ENCODE results near the gene SEMA5B.

The SEMA5B gene

DNA sequence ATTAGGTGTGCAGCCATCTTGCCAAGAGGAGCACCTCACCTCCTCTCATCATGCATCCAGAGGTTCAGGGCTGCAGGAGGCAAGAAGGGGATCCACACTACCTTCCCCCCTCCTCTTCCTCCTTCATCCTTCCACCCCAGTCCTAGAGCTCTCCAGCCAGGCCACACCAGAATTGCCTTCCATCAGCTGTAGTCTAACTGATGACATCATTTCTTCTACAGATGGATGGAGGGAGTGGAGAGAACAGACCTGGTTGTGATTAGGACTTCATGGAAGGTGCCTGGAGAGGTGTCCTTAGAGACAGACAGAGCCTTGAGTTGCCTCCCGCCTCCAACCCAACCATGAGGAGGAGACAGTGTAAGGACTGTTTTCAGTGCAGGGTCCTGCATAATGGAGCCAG lies 14.9 kb downstream of the SEMA5B start:
- Histone ChIP-seq H3K27me3 (ENCODE audit: insufficient read depth, low read depth) (no peaks in the 10 kb centered on the region), H3K9ac (no peak overlapping the region), H2AFZ (ENCODE audit: low read depth) (no peak overlapping the region), H3K4me2 (no peak overlapping the region), H3K4me3 (IDR thresholded peaks at IDR 0.05; ENCODE audit: insufficient read depth, low read depth, low read length) (no peak overlapping the region), H3K79me2 (ENCODE audit: insufficient read depth, low read depth) (no peaks in the 10 kb centered on the region), H3K27ac (no peak overlapping the region), H4K20me1 (ENCODE audit: insufficient read depth) (no peaks in the 10 kb centered on the region), H3K4me1 (ENCODE audit: low read depth, poor library complexity, severe bottlenecking) (no peaks in the 10 kb centered on the region), H3K36me3 (ENCODE audit: insufficient read depth) (no peaks in the 10 kb centered on the region)
- no peak for TF ChIP-seq CTCF (conservative IDR thresholded peaks at IDR 0.05; ENCODE audit: low read depth, low read length)

DNA sequence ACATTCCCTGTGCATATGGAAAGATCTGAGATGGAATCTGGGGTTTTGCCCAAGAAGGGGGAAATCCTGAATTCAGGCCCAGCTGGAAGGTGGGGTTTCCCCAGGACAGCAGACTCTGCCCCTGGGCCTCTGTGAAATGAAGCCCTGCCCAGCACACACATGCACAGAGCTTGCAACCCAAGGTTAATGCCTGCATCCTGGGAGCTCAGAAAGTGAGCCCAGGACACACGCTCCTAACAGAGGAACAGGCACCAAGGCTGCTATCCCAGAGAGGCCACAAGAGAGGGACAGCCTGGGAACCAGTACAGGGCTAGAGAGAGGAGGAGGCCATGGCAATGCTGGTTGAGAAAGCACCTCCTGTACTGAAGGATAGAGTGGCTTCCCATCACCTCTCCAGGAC lies 16.1 kb downstream of the SEMA5B start:
- H3K4me2 ChIP-seq, result no peak overlapping the region
- H3K27ac ChIP-seq, result no peak overlapping the region
- no peaks in the 10 kb centered on the region for H3K27me3 ChIP-seq (ENCODE audit: insufficient read depth, low read depth)
- H3K79me2 ChIP-seq (ENCODE audit: insufficient read depth, low read depth), result no peaks in the 10 kb centered on the region
- H3K4me1 ChIP-seq (ENCODE audit: low read depth, poor library complexity, severe bottlenecking), result no peaks in the 10 kb centered on the region
- no peak for TF ChIP-seq CTCF (conservative IDR thresholded peaks at IDR 0.05; ENCODE audit: low read depth, low read length)
- no peak overlapping the region for H2AFZ ChIP-seq (ENCODE audit: low read depth)
- H3K4me3 ChIP-seq (IDR thresholded peaks at IDR 0.05; ENCODE audit: insufficient read depth, low read depth, low read length), result no peak overlapping the region
- H3K36me3 ChIP-seq (ENCODE audit: insufficient read depth), result no peaks in the 10 kb centered on the region
- H3K9ac ChIP-seq, result no peak overlapping the region
- H4K20me1 ChIP-seq (ENCODE audit: insufficient read depth), result no peaks in the 10 kb centered on the region

- H4K20me1 ChIP-seq (ENCODE audit: insufficient read depth), result no peaks in the 10 kb centered on the region
- no peak for TF ChIP-seq CTCF (conservative IDR thresholded peaks at IDR 0.05; ENCODE audit: low read depth, low read length)
- H3K27me3 ChIP-seq (ENCODE audit: insufficient read depth, low read depth), result no peaks in the 10 kb centered on the region
- no peak overlapping the region for H3K27ac ChIP-seq
- H3K9ac ChIP-seq, result no peak overlapping the region
- no peak overlapping the region for H3K4me2 ChIP-seq
- no peak overlapping the region for H2AFZ ChIP-seq (ENCODE audit: low read depth)
- no peak overlapping the region for H3K4me3 ChIP-seq (IDR thresholded peaks at IDR 0.05; ENCODE audit: insufficient read depth, low read depth, low read length)
- H3K4me1 ChIP-seq (ENCODE audit: low read depth, poor library complexity, severe bottlenecking), result no peaks in the 10 kb centered on the region
- no peaks in the 10 kb centered on the region for H3K36me3 ChIP-seq (ENCODE audit: insufficient read depth)
- H3K79me2 ChIP-seq (ENCODE audit: insufficient read depth, low read depth), result no peaks in the 10 kb centered on the region
These were observed 18.7 kb downstream of the SEMA5B start for GRCh38 chr3:123008840-123009239.

DNA sequence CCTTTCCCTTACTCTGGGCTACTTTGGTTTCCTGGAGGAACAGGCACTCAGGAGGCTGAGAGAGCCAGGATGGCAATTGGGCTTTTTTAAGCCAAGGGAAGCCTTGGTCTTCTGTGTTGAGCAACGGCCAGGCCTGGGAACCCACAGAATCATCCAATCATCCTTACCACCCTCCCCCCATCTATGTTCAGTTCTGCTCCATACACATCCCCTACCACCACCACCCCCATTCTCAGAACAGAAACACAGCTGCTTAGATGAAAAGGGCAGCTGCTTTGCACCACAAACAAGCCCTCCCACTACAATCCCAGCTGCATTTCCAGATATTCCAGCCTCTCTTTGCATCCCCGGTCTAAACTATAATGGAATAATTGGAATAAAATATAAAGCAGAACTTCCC lies 21.0 kb downstream of the SEMA5B start:
- no peaks in the 10 kb centered on the region for H3K27me3 ChIP-seq (ENCODE audit: insufficient read depth, low read depth)
- H3K9ac ChIP-seq, result no peak overlapping the region
- H3K36me3 ChIP-seq (ENCODE audit: insufficient read depth), result no peaks in the 10 kb centered on the region
- H3K27ac ChIP-seq, result no peak overlapping the region
- no peaks in the 10 kb centered on the region for H3K4me1 ChIP-seq (ENCODE audit: low read depth, poor library complexity, severe bottlenecking)
- no peak overlapping the region for H3K4me2 ChIP-seq
- H3K4me3 ChIP-seq (IDR thresholded peaks at IDR 0.05; ENCODE audit: insufficient read depth, low read depth, low read length), result no peak overlapping the region
- TF ChIP-seq CTCF (conservative IDR thresholded peaks at IDR 0.05; ENCODE audit: low read depth, low read length), result no peak
- no peaks in the 10 kb centered on the region for H4K20me1 ChIP-seq (ENCODE audit: insufficient read depth)
- no peaks in the 10 kb centered on the region for H3K79me2 ChIP-seq (ENCODE audit: insufficient read depth, low read depth)
- H2AFZ ChIP-seq (ENCODE audit: low read depth), result no peak overlapping the region

DNA sequence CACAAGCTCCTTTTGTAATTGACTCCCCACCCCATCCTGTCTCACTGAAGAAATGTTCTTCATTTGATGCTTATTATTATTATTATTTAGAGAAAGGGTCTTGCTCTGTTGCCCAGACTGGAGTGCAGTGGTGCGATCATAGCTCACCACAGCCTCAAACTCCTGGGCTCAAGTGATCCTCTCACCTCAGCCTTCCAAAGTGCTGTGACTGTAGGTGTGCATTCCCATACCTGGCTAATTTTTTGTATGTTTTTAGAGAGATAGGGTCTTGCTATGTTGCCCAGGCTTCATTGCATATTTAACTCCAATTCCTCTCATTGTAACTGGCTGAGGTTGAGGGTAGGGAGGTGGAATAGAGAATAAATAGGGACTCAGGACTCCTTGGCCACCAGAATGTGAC lies 22.3 kb downstream of the SEMA5B start:
- Histone ChIP-seq H3K36me3 (ENCODE audit: insufficient read depth) (no peaks in the 10 kb centered on the region), H3K4me3 (IDR thresholded peaks at IDR 0.05; ENCODE audit: insufficient read depth, low read depth, low read length) (no peak overlapping the region), H3K79me2 (ENCODE audit: insufficient read depth, low read depth) (no peaks in the 10 kb centered on the region), H3K9ac (no peak overlapping the region), H2AFZ (ENCODE audit: low read depth) (no peak overlapping the region), H3K27ac (no peak overlapping the region), H4K20me1 (ENCODE audit: insufficient read depth) (no peaks in the 10 kb centered on the region), H3K4me2 (no peak overlapping the region), H3K27me3 (ENCODE audit: insufficient read depth, low read depth) (no peaks in the 10 kb centered on the region), H3K4me1 (ENCODE audit: low read depth, poor library complexity, severe bottlenecking) (no peaks in the 10 kb centered on the region)
- TF ChIP-seq CTCF (conservative IDR thresholded peaks at IDR 0.05; ENCODE audit: low read depth, low read length), result no peak

Data from KMS-11 (cell line).